ENCODE measurements around the gene PARN. TPM values are rescaled to one million over a fixed set of nuclear protein-coding genes. Genes with fewer than 3 reads are reported as not detected.

Gene PARN
- total RNA-seq, 1 experiment from 2014 or later, result 56.2 TPM

GRCh38 chr16:14509675-14510132 is 120.4 kb downstream of the PARN start:
- Histone ChIP-seq H3K4me1 (ENCODE audit: insufficient read depth, low read length) (peaks cover 7% of the 10 kb centered on the region), H3K79me2 (ENCODE audit: insufficient read depth, low read length) (no peaks in the 10 kb centered on the region), H3K9ac (ENCODE audit: extremely low read depth, insufficient read length, low read length) (no peak overlapping the region), H3K4ac (ENCODE audit: low read depth, low read length) (no peak overlapping the region), H3K23me2 (ENCODE audit: insufficient read length, low read depth, low read length, poor library complexity, severe bottlenecking) (no peaks in the 10 kb centered on the region), H4K5ac (ENCODE audit: insufficient read length, low read depth, low read length) (no peak overlapping the region), H4K91ac (ENCODE audit: insufficient read length, low read depth, low read length) (no peak overlapping the region), H3K23ac (ENCODE audit: insufficient read length, low read depth, low read length) (no peak overlapping the region), H3K4me2 (ENCODE audit: insufficient read depth, insufficient read length, low read length) (no peak overlapping the region), H2AFZ (ENCODE audit: low read length) (no peak overlapping the region), H4K20me1 (ENCODE audit: control insufficient read depth, insufficient read depth, insufficient read length) (no peaks in the 10 kb centered on the region), H3K79me1 (ENCODE audit: insufficient read depth, low read depth, low read length, poor library complexity, severe bottlenecking) (no peaks in the 10 kb centered on the region), H2AK5ac (ENCODE audit: insufficient read length, low read length) (no peak overlapping the region), H3K9me3 (ENCODE audit: control insufficient read depth, low read depth, low read length) (no peaks in the 10 kb centered on the region), H3T11ph (ENCODE audit: low read length) (no peak overlapping the region), H3K27ac (ENCODE audit: insufficient read length, low read depth, low read length) (no peak overlapping the region), H2BK12ac (ENCODE audit: insufficient read length, low read depth, low read length) (no peak overlapping the region), H3K27me3 (ENCODE audit: insufficient read depth, low read length) (no peaks in the 10 kb centered on the region), H3K18ac (ENCODE audit: insufficient read length, low read depth, low read length) (no peak overlapping the region), H4K8ac (replicated peaks; ENCODE audit: insufficient read length, low read depth, low read length) (no peak overlapping the region), H2BK15ac (ENCODE audit: low read depth, low read length) (no peak overlapping the region), H3K56ac (ENCODE audit: insufficient read length, low read depth, low read length) (no peak overlapping the region), H2BK20ac (ENCODE audit: low read depth, low read length, poor library complexity, severe bottlenecking) (no peak overlapping the region), H2BK5ac (ENCODE audit: insufficient read length, low read length) (no peak overlapping the region), H3K14ac (ENCODE audit: insufficient read depth, low read length) (no peak overlapping the region), H2BK120ac (ENCODE audit: low read depth, low read length, poor library complexity, severe bottlenecking) (no peak overlapping the region)
- Mint-ChIP-seq H3K4me1 (peaks cover 24 to 25% of the 10 kb centered on the region in 2 experiments), H3K27ac (peak overlapping the region; percentile 40 to 99 (median 97)), H3K27me3 (ENCODE audit: low read depth) (no peaks in the 10 kb centered on the region), H3K36me3 (ENCODE audit: insufficient read depth in 1 of 3, low read depth in 3 of 3) (peaks cover 0 to 2% (median 0%) of the 10 kb centered on the region in 3 experiments; a peak in 1 of 7 replicates), H3K4me3 (no peak overlapping the region), H3K9me3 (no peaks in the 10 kb centered on the region)
- DNase-seq, result no peak
- no CpG with 5 or more reads among the region's 4 CpGs for WGBS (ENCODE audit: extremely low coverage, insufficient read length, low lambda C conversion rate)
- TF ChIP-seq, protein P1, sequence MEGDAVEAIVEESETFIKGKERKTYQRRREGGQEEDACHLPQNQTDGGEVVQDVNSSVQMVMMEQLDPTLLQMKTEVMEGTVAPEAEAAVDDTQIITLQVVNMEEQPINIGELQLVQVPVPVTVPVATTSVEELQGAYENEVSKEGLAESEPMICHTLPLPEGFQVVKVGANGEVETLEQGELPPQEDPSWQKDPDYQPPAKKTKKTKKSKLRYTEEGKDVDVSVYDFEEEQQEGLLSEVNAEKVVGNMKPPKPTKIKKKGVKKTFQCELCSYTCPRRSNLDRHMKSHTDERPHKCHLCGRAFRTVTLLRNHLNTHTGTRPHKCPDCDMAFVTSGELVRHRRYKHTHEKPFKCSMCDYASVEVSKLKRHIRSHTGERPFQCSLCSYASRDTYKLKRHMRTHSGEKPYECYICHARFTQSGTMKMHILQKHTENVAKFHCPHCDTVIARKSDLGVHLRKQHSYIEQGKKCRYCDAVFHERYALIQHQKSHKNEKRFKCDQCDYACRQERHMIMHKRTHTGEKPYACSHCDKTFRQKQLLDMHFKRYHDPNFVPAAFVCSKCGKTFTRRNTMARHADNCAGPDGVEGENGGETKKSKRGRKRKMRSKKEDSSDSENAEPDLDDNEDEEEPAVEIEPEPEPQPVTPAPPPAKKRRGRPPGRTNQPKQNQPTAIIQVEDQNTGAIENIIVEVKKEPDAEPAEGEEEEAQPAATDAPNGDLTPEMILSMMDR (conservative IDR thresholded peaks at IDR 0.05), result no peak
